GM21723 (cell line): ENCODE measurements around the gene LGR5.
"Not testable (repeated sequence)": the region's sequence is repeated elsewhere in the genome, so short reads cannot be mapped to it uniquely, and the experiment has no call there.

Experiments used
- ATAC-seq: cut with Tn5 transposase; IDR thresholded peaks from one replicate; pipeline ENCODE4 v1.9.1; 2021; ENCODE audit warnings: mild to moderate bottlenecking, moderate library complexity; ENCODE audit not compliant: unreplicated experiment

LGR5 gene

DNA sequence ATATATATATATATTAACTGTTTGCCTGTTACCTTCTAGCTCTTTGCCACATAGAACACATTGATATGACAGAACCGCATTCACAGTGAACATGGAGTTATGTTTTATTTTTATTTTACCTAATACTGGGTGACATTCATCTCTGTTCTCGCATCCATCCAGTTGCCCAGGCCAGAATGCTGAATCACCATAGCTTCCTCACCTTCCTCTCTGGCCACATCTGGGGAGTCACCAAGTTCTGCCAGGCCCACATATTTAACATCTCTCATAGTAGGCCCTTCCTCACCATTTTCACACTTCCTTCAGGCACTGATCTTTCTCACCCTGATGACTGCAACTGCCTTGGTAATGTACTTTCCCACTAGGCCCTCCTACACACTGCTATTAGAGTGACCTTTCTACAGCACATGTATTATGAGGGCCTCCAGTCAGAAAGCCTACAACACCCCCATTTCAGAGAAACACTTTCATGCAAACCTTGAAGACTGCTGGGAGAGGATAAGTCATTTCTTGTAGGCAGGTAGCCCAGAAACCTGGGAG, 106.8 kb downstream of the LGR5 start:
- no peak for ATAC-seq

GRCh38 chr12:71548893-71549292, 109.3 kb downstream of the LGR5 start:
- no peak for ATAC-seq

DNA sequence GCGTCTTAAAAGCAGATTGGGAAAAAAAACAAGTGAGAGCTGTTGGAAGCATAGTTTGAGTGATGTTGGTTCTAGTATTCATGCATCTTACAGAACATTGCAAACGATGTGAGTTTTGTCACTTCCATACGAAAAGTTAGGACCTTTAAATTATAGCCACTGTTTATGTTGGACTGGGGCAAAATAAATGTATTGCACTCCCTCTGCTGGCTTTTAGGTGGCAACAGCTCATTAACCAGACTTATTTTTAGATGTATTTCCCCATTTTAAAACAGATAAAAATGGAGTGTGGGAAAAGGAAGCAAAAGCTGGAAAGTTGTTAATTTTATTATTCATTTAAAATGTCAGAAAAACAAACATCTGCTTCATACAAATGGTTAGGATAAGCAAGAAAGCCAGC, 111.9 kb downstream of the LGR5 start:
- no peak for ATAC-seq

DNA sequence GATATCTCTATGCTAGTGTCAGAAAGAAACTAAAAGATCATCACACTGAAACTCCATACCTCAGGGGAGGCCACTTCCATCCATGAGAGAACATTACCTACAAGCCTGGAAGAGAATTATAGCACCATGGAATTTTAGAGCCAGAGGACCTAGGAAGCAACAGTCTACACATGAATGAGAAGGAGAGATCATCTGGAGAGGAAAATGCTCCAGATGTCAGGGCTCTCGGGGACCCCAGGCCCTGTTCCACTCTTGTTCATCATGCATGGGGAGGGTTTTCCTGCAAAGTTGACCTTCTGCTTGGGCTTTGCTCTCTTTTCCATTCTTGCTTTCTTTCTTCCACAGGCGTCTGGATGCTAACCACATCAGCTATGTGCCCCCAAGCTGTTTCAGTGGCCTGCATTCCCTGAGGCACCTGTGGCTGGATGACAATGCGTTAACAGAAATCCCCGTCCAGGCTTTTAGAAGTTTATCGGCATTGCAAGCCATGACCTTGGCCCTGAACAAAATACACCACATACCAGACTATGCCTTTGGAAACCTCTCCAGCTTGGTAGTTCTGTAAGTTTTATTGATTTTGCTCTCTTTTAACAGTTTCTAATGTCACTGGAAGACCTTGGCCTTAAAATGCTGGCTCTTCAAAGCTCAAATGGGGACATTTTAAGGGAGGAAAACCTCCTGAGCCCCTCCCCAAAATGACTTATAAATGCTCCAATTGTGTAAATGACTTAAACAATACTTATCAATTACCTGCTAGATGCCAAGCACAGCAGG, 113.3 kb downstream of the LGR5 start:
- no peak for ATAC-seq

DNA sequence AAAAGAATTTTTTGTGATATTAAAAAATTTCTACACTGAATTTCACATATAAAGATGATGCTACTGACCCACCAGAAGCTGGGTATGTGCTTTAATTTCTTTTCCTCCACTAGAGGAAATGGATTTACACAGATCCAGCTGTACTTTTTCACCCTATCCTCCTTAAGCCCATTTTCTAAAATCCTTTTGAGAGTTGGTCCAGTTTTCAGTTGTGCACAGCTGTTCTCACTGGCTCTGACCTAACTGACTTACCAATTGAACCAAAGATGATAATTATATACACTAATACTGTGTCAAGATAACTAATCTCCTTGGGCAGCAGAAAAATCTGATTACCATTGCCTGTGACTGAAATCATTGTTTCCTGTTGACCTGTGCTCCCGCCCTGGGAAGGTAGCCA, 115.6 kb downstream of the LGR5 start:
- no peak for ATAC-seq

GRCh38 chr12:71555789-71556188, 116.2 kb downstream of the LGR5 start:
- ATAC-seq = not testable (repeated sequence)

DNA sequence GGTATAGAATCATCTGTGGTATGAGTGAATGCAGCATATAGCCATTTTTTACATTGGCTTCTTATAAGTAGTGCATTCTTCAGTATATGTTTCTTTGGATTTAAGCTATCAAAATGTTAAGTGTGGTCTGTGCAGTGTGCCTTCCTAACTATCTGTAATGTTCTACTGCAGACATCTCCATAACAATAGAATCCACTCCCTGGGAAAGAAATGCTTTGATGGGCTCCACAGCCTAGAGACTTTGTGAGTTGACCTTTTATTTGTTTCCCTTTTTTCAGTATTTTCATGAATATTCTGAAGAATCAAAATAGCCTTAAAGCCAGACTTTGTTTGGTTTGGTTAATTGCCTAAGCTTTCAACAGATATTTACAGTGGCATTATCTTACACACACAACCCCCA, 116.8 kb downstream of the LGR5 start:
- no peak for ATAC-seq

DNA sequence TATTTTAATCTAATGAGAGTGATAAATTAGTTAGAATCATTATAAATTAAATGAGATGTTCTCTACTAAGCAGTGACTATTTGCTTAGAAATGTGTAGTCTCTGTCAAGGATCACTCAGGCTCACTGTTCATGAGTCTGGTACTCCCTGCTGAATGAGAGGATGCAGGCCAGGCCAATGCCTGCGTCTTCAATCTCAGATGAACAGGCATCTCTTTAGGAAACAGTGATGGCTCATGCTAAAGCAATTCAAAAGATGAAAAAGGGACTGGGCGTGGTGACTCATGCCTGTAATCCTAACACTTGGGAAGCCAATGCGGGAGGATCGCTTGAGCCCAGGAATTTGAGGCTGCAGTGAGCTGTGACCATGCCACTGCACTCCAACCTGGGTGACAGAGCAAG, 117.3 kb downstream of the LGR5 start:
- ATAC-seq = no peak

DNA sequence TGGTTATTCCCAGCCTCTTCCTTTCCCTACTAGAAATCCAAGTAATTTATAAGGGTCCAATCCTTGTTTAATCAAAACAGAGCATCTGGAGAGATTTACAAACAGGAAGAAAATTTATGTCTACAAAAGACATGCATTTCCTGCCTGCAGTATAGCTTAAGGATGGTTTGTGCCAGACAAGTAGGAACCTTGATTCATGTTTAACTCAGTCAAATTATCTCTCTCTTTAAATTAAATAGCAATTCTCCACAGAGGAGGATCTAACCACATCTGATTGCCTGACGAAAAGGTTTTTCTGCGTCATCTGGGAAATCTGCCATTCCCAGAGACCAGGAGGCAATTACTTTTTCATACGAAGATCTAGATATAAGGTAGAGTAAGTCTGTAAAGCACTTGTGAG, 118.8 kb downstream of the LGR5 start:
- no peak for ATAC-seq

DNA sequence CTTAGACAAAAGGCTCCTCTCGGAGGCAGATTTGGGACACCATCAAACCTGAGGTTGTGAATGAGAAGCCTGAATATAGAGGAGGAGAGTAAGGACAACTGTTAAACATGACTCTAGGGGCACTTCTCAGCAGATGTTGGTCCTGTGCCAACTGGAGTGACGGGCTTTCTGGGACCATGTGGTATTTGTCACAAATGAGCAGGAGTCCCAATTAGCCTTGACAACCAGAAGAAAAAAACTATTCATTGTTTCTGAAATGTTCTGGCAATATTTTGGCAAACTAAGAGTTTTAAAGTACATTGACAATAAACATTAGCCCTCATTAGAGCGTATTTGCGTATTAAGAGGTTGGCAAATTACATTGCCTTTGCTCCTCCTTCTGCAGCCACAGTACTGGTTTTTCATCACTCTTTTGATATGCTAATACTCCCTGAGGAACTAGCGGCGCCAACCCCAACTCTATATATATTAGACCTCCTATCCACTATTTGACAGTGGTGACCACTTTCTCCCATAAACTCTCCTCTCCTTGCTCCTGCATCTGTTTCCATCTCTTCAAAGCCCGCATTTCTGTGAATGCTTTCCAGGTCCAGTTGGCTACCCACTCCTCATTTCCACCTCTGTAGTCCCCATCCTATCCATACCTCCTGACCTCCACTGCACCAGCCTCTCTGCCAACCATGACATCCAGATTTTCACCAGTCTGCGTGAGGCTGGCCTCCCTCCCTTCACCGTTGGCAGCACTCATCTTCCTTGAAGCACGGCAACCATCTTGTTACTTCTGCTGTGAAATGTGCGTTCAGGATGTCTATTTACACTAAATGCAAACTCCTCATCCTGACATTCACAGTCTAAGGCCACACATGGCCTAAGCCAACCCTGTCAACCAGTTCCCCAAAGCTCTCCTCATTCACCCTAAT, 123.3 kb downstream of the LGR5 start:
- no peak for ATAC-seq

DNA sequence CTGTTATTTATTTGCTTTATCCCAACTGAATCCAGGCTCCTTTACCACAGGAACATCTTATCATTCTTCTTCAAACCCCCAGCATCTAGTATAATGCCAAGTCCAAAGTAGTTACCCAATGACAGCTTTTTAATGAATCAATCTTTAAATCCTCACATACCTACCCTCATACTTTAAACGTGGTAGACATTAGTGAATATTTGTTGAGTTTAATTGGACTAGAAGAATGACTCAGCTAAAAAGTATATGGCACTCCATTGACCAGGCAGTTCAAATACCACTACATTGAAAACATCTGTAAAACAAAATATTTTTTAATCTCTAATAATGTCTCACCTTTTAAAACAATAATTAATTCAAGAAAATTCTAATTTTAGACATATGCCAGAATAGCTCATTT, 125.9 kb downstream of the LGR5 start:
- ATAC-seq = no peak

- no peak for ATAC-seq
These were observed 127.1 kb downstream of the LGR5 start for GRCh38 chr12:71566655-71567054.

DNA sequence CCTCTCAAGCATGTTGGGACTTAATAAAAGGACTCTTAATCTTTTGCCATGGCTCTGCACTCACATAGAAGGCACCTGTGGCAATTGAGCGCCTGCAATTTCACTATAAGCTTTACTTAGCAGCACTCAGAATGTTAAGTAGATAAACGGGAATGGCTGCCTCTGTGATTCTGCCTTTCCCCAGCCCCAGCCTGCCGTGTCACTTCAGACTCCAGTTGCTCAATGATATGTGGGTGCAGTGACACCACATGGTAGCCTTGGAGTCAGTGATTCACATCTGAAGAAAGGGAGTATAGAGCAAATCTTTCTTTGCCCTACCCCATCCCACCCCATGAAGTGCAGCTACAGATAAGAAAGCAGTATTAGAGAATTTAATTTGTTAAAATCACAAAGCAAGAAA, 127.9 kb downstream of the LGR5 start:
- ATAC-seq = no peak

- not testable (repeated sequence) for ATAC-seq
These were observed 130.3 kb downstream of the LGR5 start for GRCh38 chr12:71569885-71570284.

DNA sequence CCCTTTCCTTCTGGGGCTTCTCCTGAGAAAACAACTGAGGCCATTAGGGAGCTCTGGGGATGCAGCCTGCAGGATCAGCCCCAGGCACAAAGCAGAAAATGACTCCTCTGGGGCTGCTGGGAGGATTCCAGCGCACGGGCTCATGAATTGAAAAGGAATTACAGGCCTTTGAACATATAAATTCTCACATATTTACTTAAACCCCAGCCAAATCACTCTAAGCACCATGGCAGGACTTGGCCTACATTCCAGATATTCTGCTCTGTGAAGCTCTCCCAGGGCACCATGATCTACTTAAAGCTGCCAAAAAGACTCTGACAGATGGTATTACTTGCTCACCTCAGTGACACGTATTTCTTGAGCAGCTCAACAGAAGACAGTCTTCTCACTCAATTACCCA, 136.9 kb downstream of the LGR5 start:
- no peak for ATAC-seq

GRCh38 chr12:71578694-71579258, 139.2 kb downstream of the LGR5 start:
- no peak for ATAC-seq

GRCh38 chr12:71581206-71581605, 141.6 kb downstream of the LGR5 start:
- ATAC-seq = no peak

- ATAC-seq = no peak
These were observed 143.3 kb downstream of the LGR5 start for GRCh38 chr12:71582925-71583324.

DNA sequence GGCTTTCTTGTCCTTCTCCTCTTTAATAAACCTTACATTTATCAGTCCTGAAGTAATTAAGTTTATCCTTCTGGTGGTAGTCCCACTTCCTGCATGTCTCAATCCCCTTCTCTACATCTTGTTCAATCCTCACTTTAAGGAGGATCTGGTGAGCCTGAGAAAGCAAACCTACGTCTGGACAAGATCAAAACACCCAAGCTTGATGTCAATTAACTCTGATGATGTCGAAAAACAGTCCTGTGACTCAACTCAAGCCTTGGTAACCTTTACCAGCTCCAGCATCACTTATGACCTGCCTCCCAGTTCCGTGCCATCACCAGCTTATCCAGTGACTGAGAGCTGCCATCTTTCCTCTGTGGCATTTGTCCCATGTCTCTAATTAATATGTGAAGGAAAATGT, 144.8 kb downstream of the LGR5 start:
- no peak for ATAC-seq

DNA sequence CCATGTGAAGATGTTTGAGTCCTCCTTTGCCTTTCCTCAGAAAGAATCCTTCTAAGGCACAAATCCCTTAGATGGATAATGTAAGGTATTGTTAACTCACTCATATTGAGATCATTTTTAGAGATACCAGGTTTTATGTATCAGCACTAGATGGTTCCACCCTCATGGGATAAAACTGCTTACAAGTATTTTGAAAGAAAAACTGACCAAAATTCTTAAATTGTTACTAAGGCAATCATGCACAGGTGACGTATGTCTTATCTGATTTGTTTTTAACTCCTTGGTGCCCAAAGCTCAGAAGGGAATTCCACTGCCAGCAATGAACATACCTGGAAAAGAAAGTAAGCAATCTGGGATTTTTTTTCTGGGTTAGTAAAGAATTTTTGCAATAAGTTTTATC, 145.6 kb downstream of the LGR5 start:
- no peak for ATAC-seq

GRCh38 chr12:71587012-71587411, 147.4 kb downstream of the LGR5 start:
- no peak for ATAC-seq

- ATAC-seq = no peak
These were observed 149.9 kb downstream of the LGR5 start for GRCh38 chr12:71589478-71589881.
